Mesendoderm (in vitro differentiated cells): ENCODE data around the gene PDGFB.
A peak's percentile ranks its signal among the peaks of the same experiment; 100 is the strongest.

Experiments used
- DNase-seq: peaks from one replicate; pipeline ENCODE4 v3.0.0; 2013
- H2AK5ac ChIP-seq: 2 replicates; pipeline ENCODE4 v1.6.1; 2013; ENCODE audit warnings: low read length, inconsistent platforms
- H2BK120ac ChIP-seq: 2 replicates; pipeline ENCODE4 v1.6.1; 2013; ENCODE audit warnings: low read depth, mild to moderate bottlenecking, low read length, moderate library complexity, mixed read lengths
- H2BK15ac ChIP-seq: replicated peaks from 2 replicates; pipeline ENCODE4 v1.6.1; 2013; ENCODE audit warnings: low read depth, mild to moderate bottlenecking, moderate library complexity
- H2BK5ac ChIP-seq: 2 replicates; pipeline ENCODE4 v1.6.1; 2013; ENCODE audit warnings: low read length, inconsistent platforms
- H3K18ac ChIP-seq: 2 replicates; pipeline ENCODE4 v1.6.1; 2013; ENCODE audit warnings: mild to moderate bottlenecking, low read length, mixed read lengths
- H3K23ac ChIP-seq: one replicate; pipeline ENCODE4 v1.6.1; 2013; ENCODE audit warnings: low read length
- H3K27ac ChIP-seq: 2 replicates; pipeline ENCODE4 v1.5.1; 2013; ENCODE audit warnings: low read depth, mild to moderate bottlenecking, inconsistent platforms, low read length, moderate library complexity
- H3K27me3 ChIP-seq: 2 replicates; pipeline ENCODE4 v1.6.1; 2013; ENCODE audit warnings: low read length, control low read depth, mild to moderate bottlenecking, inconsistent platforms; ENCODE audit not compliant: insufficient read depth, poor library complexity
- H3K36me3 ChIP-seq: 2 replicates; pipeline ENCODE4 v1.6.1; 2013; ENCODE audit warnings: low read length, inconsistent platforms; ENCODE audit not compliant: control insufficient read depth, insufficient read depth
- H3K4ac ChIP-seq: one replicate; pipeline ENCODE4 v1.6.1; 2013; ENCODE audit warnings: low read depth, mild to moderate bottlenecking, low read length, moderate library complexity
- H3K4me1 ChIP-seq: 2 replicates; pipeline ENCODE4 v1.6.1; 2013; ENCODE audit warnings: low read depth, low read length, inconsistent platforms; ENCODE audit not compliant: control insufficient read depth
- H3K4me2 ChIP-seq: 2 replicates; pipeline ENCODE4 v1.6.1; 2013; ENCODE audit warnings: low read length
- H3K4me3 ChIP-seq: 2 replicates; pipeline ENCODE4 v1.5.1; 2013; ENCODE audit warnings: mild to moderate bottlenecking, low read length
- H3K56ac ChIP-seq: one replicate; pipeline ENCODE4 v1.6.1; 2013; ENCODE audit warnings: low read length
- H3K79me1 ChIP-seq: 2 replicates; pipeline ENCODE4 v1.6.1; 2013; ENCODE audit warnings: low read length, inconsistent platforms
- H3K79me2 ChIP-seq: 2 replicates; pipeline ENCODE4 v1.6.1; 2013; ENCODE audit warnings: mild to moderate bottlenecking, low read length; ENCODE audit not compliant: control insufficient read depth, insufficient read depth
- H3K9ac ChIP-seq: 2 replicates; pipeline ENCODE4 v1.6.1; 2013; ENCODE audit warnings: low read length, inconsistent platforms
- H4K5ac ChIP-seq: one replicate; pipeline ENCODE4 v1.6.1; 2013; ENCODE audit warnings: low read length
- H4K8ac ChIP-seq: one replicate; pipeline ENCODE4 v1.6.1; 2013; ENCODE audit warnings: low read depth, mild to moderate bottlenecking, control low read depth, low read length, moderate library complexity
- WGBS: extraction: QIAGEN DNeasy Blood & Tissue Kit; methylation state at CpG from one replicate; pipeline ENCODE4 v1.1.7; 2013; ENCODE audit warnings: low lambda C conversion rate, missing lambda C conversion rate; ENCODE audit not compliant: insufficient coverage; ENCODE audit errors: extremely low coverage; 5-methylcytosine and 5-hydroxymethylcytosine counted together

Gene PDGFB

DNA sequence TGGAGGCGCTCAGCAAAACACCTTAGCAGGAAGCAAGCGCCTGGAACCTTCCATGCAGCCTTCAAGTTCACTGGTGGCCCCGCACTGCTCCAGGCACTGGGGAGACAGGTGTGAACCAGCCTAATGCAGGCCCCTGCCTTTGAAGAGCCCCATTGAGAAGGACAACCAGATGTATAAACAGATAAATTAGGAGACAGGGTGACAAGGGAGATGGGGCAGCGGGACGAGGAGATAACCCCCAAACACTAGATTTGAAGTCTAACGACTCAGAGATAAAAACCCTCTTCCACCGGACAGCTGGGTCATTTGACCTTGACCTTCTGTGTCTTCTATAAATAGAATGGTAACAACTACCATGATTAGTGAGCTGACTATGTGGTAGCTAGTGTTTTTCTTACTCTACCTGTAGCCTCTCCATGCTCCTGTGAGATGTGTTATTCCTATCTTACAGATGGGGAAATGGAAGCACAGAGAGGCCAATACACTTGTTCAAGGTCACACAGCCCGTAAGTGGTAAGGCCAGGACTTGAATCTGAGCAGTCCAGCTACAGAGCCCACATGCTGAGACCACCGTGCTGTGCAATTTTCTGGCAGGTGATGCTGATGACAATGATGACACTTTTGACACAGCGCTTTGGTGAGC, 2.0 kb upstream of the PDGFB start:
- Histone ChIP-seq H3K27me3 (no peaks in the 10 kb centered on the region), H2BK120ac (no peak overlapping the region)
- no CpG with 5 or more reads among the region's 10 CpGs for WGBS

DNA sequence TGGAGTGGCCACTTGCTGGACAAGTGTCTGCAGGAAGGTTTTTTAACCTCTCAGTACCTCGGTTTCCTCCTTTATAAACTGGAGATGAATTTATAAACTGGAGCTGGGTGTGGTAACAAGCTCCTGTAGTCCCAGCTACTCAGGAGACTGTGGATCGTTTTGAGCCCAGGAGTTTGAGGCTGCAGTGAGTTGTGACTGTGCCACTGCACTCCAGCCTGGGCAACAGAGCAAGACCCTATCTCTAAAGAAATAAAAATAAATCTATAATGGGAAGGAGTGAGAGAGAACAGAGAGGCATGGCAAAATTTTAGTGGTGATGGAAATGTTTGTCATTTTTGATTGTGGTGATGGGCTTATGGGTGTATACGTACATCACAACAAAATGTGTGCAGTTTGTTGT, 1.4 kb upstream of the PDGFB start:
- Histone ChIP-seq H3K9ac (no peak overlapping the region), H2BK15ac (no peak overlapping the region), H4K8ac (no peak overlapping the region), H2BK120ac (no peak overlapping the region), H3K4me3 (no peak overlapping the region), H3K27ac (no peak overlapping the region), H3K4me1 (peaks cover 2% of the 10 kb centered on the region), H3K56ac (no peak overlapping the region), H3K79me1 (peaks cover 2% of the 10 kb centered on the region), H3K18ac (no peak overlapping the region), H2BK5ac (no peak overlapping the region), H3K36me3 (no peaks in the 10 kb centered on the region), H2AK5ac (no peak overlapping the region), H4K5ac (no peak overlapping the region), H3K27me3 (no peaks in the 10 kb centered on the region), H3K23ac (no peak overlapping the region), H3K79me2 (no peaks in the 10 kb centered on the region), H3K4ac (no peak overlapping the region), H3K4me2 (no peak overlapping the region)
- no peak for DNase-seq
- no CpG with 5 or more reads among the region's 3 CpGs for WGBS

More for the DNA sequence above, 2.0 kb upstream of the PDGFB start:
- H4K5ac ChIP-seq: no peak overlapping the region
- H3K4ac ChIP-seq: no peak overlapping the region
- no peak for DNase-seq
- no peak overlapping the region for H3K56ac ChIP-seq
- H3K9ac ChIP-seq: no peak overlapping the region
- no peak overlapping the region for H3K4me2 ChIP-seq
- no peak overlapping the region for H4K8ac ChIP-seq
- H2BK5ac ChIP-seq: no peak overlapping the region
- H3K27ac ChIP-seq: no peak overlapping the region
- no peak overlapping the region for H2AK5ac ChIP-seq
- no peak overlapping the region for H3K23ac ChIP-seq
- no peak overlapping the region for H3K18ac ChIP-seq
- no peaks in the 10 kb centered on the region for H3K4me1 ChIP-seq
- no peaks in the 10 kb centered on the region for H3K79me2 ChIP-seq
- H3K79me1 ChIP-seq: no peaks in the 10 kb centered on the region
- H3K36me3 ChIP-seq: no peaks in the 10 kb centered on the region
- H3K4me3 ChIP-seq: no peak overlapping the region
- H2BK15ac ChIP-seq: no peak overlapping the region

GRCh38 chr22:39245130-39246039, 603 bp upstream of the PDGFB start:
- Histone ChIP-seq H3K23ac (no peak overlapping the region), H2BK120ac (no peak overlapping the region), H3K9ac (no peak overlapping the region), H3K18ac (no peak overlapping the region), H3K79me1 (peaks cover 3% of the 10 kb centered on the region), H3K27ac (no peak overlapping the region), H4K8ac (no peak overlapping the region), H2BK15ac (no peak overlapping the region), H4K5ac (no peak overlapping the region), H3K4me1 (peaks cover 7% of the 10 kb centered on the region), H3K56ac (no peak overlapping the region), H2BK5ac (no peak overlapping the region), H3K27me3 (no peaks in the 10 kb centered on the region), H3K79me2 (no peaks in the 10 kb centered on the region), H3K4ac (no peak overlapping the region), H3K36me3 (no peaks in the 10 kb centered on the region), H3K4me3 (no peak overlapping the region), H3K4me2 (no peak overlapping the region), H2AK5ac (no peak overlapping the region)
- no CpG with 5 or more reads among the region's 22 CpGs for WGBS
- no peak for DNase-seq

GRCh38 chr22:39244136-39244495, 666 bp downstream of the PDGFB start:
- Histone ChIP-seq H4K8ac (no peak overlapping the region), H3K27ac (no peak overlapping the region), H3K27me3 (no peaks in the 10 kb centered on the region), H3K23ac (no peak overlapping the region), H3K4me2 (peak overlapping the region; percentile 70), H3K56ac (peak overlapping the region; percentile 76), H3K79me2 (no peaks in the 10 kb centered on the region), H3K4me1 (peaks cover 7% of the 10 kb centered on the region), H3K4ac (no peak overlapping the region), H3K4me3 (peak overlapping the region; percentile 36), H3K9ac (peak overlapping the region; percentile 66), H4K5ac (no peak overlapping the region), H2BK120ac (no peak overlapping the region), H2AK5ac (no peak overlapping the region), H3K79me1 (peaks cover 3% of the 10 kb centered on the region), H2BK5ac (no peak overlapping the region), H2BK15ac (no peak overlapping the region), H3K36me3 (no peaks in the 10 kb centered on the region), H3K18ac (peak overlapping the region; percentile 13)
- DNase-seq: no peak
- no CpG with 5 or more reads among the region's 30 CpGs for WGBS

DNA sequence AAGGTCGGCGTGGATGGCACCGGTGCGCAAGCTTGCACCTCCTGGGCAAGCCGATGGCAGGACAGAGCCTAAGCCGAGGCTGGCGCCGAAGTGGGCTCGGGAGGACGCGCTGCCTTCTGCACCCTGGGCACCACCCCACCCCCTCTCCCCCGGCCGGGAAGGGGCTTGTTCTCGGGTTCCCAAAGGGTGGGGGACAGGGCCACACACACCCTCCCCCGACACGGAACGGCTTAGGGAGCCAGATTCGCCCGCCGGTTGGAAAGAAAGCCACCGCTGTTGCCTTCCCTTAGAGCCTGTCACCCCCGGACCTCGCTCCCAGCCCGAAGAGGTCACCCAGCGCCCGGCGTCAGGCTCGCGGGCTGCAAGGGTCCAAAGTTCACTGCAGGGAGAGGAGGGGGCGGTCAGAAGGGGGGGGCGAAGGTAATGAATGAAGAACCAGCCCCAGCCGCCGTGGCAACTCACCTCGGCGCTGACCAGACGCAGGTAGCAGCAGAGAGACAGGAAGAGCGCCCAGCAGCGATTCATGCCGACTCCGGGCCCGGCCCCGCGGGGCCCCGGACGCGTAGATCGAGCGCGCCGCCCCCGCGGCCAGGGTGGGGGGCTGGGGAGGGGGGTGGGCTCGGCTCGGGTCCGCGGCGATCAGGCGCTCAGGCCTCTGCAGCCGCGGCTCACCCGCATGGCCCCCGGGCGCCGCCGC, 1.2 kb downstream of the PDGFB start:
- WGBS: no CpG with 5 or more reads among the region's 65 CpGs
- no peak overlapping the region for H4K5ac ChIP-seq
- peaks cover 7% of the 10 kb centered on the region for H3K4me1 ChIP-seq
- H2BK15ac ChIP-seq: no peak overlapping the region
- no peak overlapping the region for H3K4ac ChIP-seq
- H3K23ac ChIP-seq: peak overlapping the region; percentile 89
- peak overlapping the region; percentile 13 for H3K18ac ChIP-seq
- no peak overlapping the region for H4K8ac ChIP-seq
- peak overlapping the region; percentile 55 for H3K27ac ChIP-seq
- DNase-seq: peak; percentile 51
- no peaks in the 10 kb centered on the region for H3K27me3 ChIP-seq
- H2BK5ac ChIP-seq: no peak overlapping the region
- no peak overlapping the region for H2AK5ac ChIP-seq
- no peaks in the 10 kb centered on the region for H3K36me3 ChIP-seq
- H2BK120ac ChIP-seq: no peak overlapping the region
- no peaks in the 10 kb centered on the region for H3K79me2 ChIP-seq
- peak overlapping the region; percentile 83 for H3K9ac ChIP-seq
- H3K4me3 ChIP-seq: peak overlapping the region; percentile 49
- peaks cover 3% of the 10 kb centered on the region for H3K79me1 ChIP-seq
- peak overlapping the region; percentile 91 for H3K4me2 ChIP-seq
- peak overlapping the region; percentile 94 for H3K56ac ChIP-seq
